IPS-NIHi11 (cell line): ENCODE results near the gene ZNF283.
"Not testable (repeated sequence)": the region's sequence is repeated elsewhere in the genome, so short reads cannot be mapped to it uniquely, and the experiment has no call there.

Source experiments
- DNase-seq: peaks from one replicate; pipeline ENCODE4 v3.0.0; 2012; ENCODE audit warnings: mixed read lengths, low spot score

Gene ZNF283

GRCh38 chr19:43858174-43858573 lies 31.1 kb downstream of the ZNF283 start:
- DNase-seq, result no peak

DNA sequence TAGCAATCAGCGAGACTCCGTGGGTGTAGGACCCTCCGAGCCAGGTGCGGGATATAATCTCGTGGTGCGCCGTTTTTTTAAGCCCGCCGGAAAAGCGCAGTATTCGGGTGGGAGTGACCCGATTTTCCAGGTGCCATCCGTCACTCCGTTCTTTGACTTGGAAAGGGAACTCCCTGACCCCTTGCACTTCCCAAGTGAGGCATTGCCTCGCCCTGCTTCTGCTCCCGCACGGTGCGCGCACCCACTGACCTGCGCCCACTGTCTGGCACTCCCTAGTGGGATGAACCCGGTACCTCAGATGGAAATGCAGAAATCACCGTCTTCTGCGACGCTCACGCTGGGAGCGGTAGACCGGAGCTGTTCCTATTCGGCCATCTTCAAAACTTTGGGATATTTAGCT lies 39.8 kb downstream of the ZNF283 start:
- DNase-seq, result not testable (repeated sequence)

GRCh38 chr19:43872547-43873336 lies 45.6 kb downstream of the ZNF283 start:
- DNase-seq, result no peak

DNA sequence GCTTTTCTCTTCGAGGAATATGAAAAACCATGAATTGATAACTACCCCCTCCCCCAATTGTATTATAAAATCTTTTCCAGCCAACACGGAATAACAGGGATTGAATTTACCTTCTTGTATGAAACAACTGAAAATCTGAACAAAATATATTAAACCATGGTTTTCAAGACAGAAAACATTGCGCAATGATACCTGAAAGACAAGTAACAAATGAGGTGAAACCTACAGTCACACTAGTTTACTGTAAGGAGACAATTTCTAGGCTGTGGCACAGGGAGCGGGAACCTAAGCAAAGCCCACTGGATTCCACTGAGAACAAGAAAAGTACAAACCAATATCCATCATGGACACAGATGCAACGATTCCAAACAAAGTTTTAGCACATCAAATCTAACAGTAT lies 53.4 kb downstream of the ZNF283 start:
- no peak for DNase-seq

DNA sequence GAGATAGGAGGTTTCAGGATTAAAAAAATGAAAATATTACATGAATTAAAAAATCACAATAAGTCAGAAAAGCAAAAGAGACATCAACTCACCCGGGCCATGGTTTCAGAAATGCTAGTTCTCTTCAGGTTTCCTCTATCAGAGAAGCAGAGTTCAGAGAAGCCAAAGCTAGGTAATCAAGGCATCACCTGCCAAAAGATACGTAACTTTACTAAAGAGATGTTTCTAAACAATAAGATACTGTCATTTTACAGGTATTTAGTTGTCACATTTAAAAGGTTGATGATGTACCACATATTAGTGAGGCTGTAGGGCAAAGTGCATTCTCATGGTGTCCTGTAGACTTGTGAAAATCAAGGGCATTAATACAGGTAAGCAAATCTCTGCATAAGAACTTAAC lies 56.7 kb downstream of the ZNF283 start, which contains the start of gene ZNF404:
Gene ZNF404 (minus strand): TSS at position 101 of the 400 bp plus-strand sequence.
- no peak for DNase-seq

GRCh38 chr19:43895727-43896308 lies 68.7 kb downstream of the ZNF283 start:
- DNase-seq, result no peak
